K562 (cell line): Measurements from ENCODE around the gene TALDO1. TPM values are rescaled to one million over a fixed set of nuclear protein-coding genes. Genes with fewer than 3 reads are reported as not detected.

Source experiments
- CBX2 ChIP-seq: fragments of 200-600 bp; sonication (generic); IDR thresholded peaks from one replicate; pipeline ENCODE4 v1.6.1; 2012; ENCODE audit warnings: mild to moderate bottlenecking, low read length, inconsistent platforms; ENCODE audit not compliant: insufficient read depth, poor library complexity, severe bottlenecking
- CREB5 ChIP-seq: fragments of 250-450 bp; sonication (Bioruptor Pico); IDR thresholded peaks from 2 replicates; pipeline ENCODE4 v1.5.0; 2020; ENCODE audit warnings: mild to moderate bottlenecking
- DDX20 ChIP-seq: fragments of 450-650 bp; IDR thresholded peaks from 2 replicates; pipeline ENCODE4 v1.6.1; 2016; ENCODE audit warnings: missing genetic modification characterization, low read depth, mild to moderate bottlenecking, missing compliant biosample characterization, moderate library complexity
- DEAF1 ChIP-seq: fragments of 450-650 bp; formaldehyde crosslinking; IDR thresholded peaks from 2 replicates; pipeline ENCODE4 v1.4.0; 2020; ENCODE audit warnings: mild to moderate bottlenecking, moderate library complexity
- ELF1 ChIP-seq: fragments of 200-800 bp; sonication (Bioruptor generic); IDR thresholded peaks from 2 replicates; pipeline ENCODE4 v1.6.1; 2016; ENCODE audit warnings: missing genetic modification characterization, missing compliant biosample characterization
- JUND ChIP-seq, 2 experiments: IDR thresholded peaks; 2 replicates in 1 of 2; 3 replicates in 1 of 2; pipeline ENCODE4 v1.6.1; 2011; ENCODE audit warnings: borderline replicate concordance in 2 of 2, low read depth in 2 of 2, low read length in 2 of 2, improper control_type of control experiment in 1 of 2, missing biosample characterization in 1 of 2, missing genetic modification characterization in 1 of 2, missing genetic modification reagents in 1 of 2
- KDM2B ChIP-seq: fragments of 250-450 bp; sonication (Bioruptor Pico); IDR thresholded peaks from 2 replicates; pipeline ENCODE4 v1.8.0; 2021; ENCODE audit warnings: mild to moderate bottlenecking, moderate library complexity
- NR3C1 ChIP-seq: sonication (generic); formaldehyde crosslinking; IDR thresholded peaks from 2 replicates; pipeline ENCODE4 v1.8.1; 2022; ENCODE audit warnings: missing genetic modification reagents
- PKNOX1 ChIP-seq: fragments of 450-650 bp; IDR thresholded peaks from 2 replicates; pipeline ENCODE4 v1.6.1; 2016
- POLR2G ChIP-seq: fragments of 200-400 bp; formaldehyde crosslinking; IDR thresholded peaks from 2 replicates; pipeline ENCODE4 v1.6.1; 2017; ENCODE audit warnings: low read depth, mild to moderate bottlenecking, antibody characterized with exemption, low read length, moderate library complexity
- RNF219 ChIP-seq: fragments of 250-450 bp; sonication (Bioruptor Pico); IDR thresholded peaks from 2 replicates; pipeline ENCODE4 v1.5.0; 2022; ENCODE audit warnings: mild to moderate bottlenecking
- TGIF2 ChIP-seq: sonication (generic); formaldehyde crosslinking; IDR thresholded peaks from 2 replicates; pipeline ENCODE4 v1.8.1; 2022; ENCODE audit warnings: mild to moderate bottlenecking, missing genetic modification reagents, moderate library complexity
- TSHZ1 ChIP-seq: fragments of 250-450 bp; sonication (Bioruptor Pico); IDR thresholded peaks from 2 replicates; pipeline ENCODE4 v1.4.0; 2020; ENCODE audit warnings: mild to moderate bottlenecking, moderate library complexity
- ZFX ChIP-seq: sonication (generic); formaldehyde crosslinking; IDR thresholded peaks from 2 replicates; pipeline ENCODE4 v1.8.0; 2022; ENCODE audit warnings: mild to moderate bottlenecking, missing genetic modification reagents, moderate library complexity
- ZKSCAN3 ChIP-seq: fragments of 250-450 bp; sonication (Bioruptor Pico); IDR thresholded peaks from 2 replicates; pipeline ENCODE4 v1.4.0; 2020
- ZNF165 ChIP-seq: fragments of 250-450 bp; sonication (Bioruptor Pico); IDR thresholded peaks from 2 replicates; pipeline ENCODE4 v1.4.0; 2020; ENCODE audit warnings: borderline replicate concordance
- ZNF75A ChIP-seq: fragments of 450-650 bp; formaldehyde crosslinking; IDR thresholded peaks from 2 replicates; pipeline ENCODE4 v1.4.0; 2020; ENCODE audit warnings: mild to moderate bottlenecking
- polyA plus RNA-seq, 8 experiments: library from polyadenylated mRNA; depleted of rRNA in 4 of 8; stranded (reverse) in 5 of 8; unstranded in 3 of 8; fragments of >200 nt; fragmentation: Nextera tagmentation in 2 of 8; fragmentation: Illumina TruSeq in 1 of 8; extraction: Ambion mirVana in 2 of 8; extraction: Trizol in 1 of 8; gene quantifications; 2 replicates each; pipeline versions ENCODE4 v1.2.1 to v1.2.3, GENCODE V29; 2011 to 2014; ENCODE audit warnings: inconsistent platforms in 1 of 8, missing spikeins in 1 of 8
- total RNA-seq, 7 experiments: library from RNA; depleted of rRNA in 6 of 7; stranded (reverse); fragments of >200 nt in 6 of 7; fragmentation: Illumina TruSeq in 2 of 7; extraction: Trizol in 2 of 7; gene quantifications; 2 replicates each; pipeline versions ENCODE4 v1.2.1 to v1.2.3, GENCODE V29; 2011 to 2021; ENCODE audit warnings: low replicate concordance in 1 of 7

The TALDO1 gene
- total and polyA plus RNA-seq, 9 of the 15 experiments (the other 6 are each of a cell fraction or from before 2014, with no cell fraction given) = 260 to 541 (median 441) TPM

- peak; percentile 46 for TF ChIP-seq PKNOX1
- no peak for TF ChIP-seq ZKSCAN3
- TF ChIP-seq ELF1 = no peak
- no peak for TF ChIP-seq TSHZ1 (CRISPR knock-in tag)
- TF ChIP-seq DDX20 = no peak
- TF ChIP-seq KDM2B (CRISPR knock-in tag) = no peak
- no peak for TF ChIP-seq CBX2
- TF ChIP-seq CREB5 (CRISPR knock-in tag) = no peak
- no peak for TF ChIP-seq ZNF165 (CRISPR knock-in tag)
- TF ChIP-seq RNF219 = no peak
- no peak for TF ChIP-seq DEAF1 (CRISPR knock-in tag)
- TF ChIP-seq JUND (IDR thresholded peaks at IDR 0.05; ENCODE audit: borderline replicate concordance, low read depth, low read length) = no peak
- TF ChIP-seq JUND (tag; IDR thresholded peaks at IDR 0.05; ENCODE audit: borderline replicate concordance, low read depth, low read length) = no peak
- no peak for TF ChIP-seq NR3C1
- TF ChIP-seq ZNF75A (CRISPR knock-in tag) = no peak
- TF ChIP-seq ZFX (CRISPR knock-in tag) = peak; percentile 70
- peak; percentile 68; the same call in 1 of the 2 replicates for TF ChIP-seq POLR2G
- no peak for TF ChIP-seq TGIF2
Observed at GRCh38 chr11:797296-798092, 50.2 kb downstream of the TALDO1 start (continued).
